ENCODE data around the gene ZSWIM6. TPM values are rescaled to one million over a fixed set of nuclear protein-coding genes. Genes with fewer than 3 reads are reported as not detected.

ZSWIM6 gene
- total RNA-seq, 1 experiment from 2014 or later = 10.0 TPM

GRCh38 chr5:61570767-61571166 lies 238.7 kb downstream of the ZSWIM6 start:
- H3K4me3 ChIP-seq (ENCODE audit: low read depth, low read length) = no peak overlapping the region
- ChIA-PET POLR2A (no interaction called here), CTCF (no interaction called here)
- H3K9me3 ChIP-seq = no peaks in the 10 kb centered on the region
- no TSS peak for BruUV-seq (replicated peaks)
- Mint-ChIP-seq H3K27me3 (ENCODE audit: insufficient read depth, unreplicated experiment) (no peaks in the 10 kb centered on the region), H3K27ac (ENCODE audit: unreplicated experiment) (no peak overlapping the region), H3K4me3 (ENCODE audit: unreplicated experiment) (no peak overlapping the region), H3K36me3 (ENCODE audit: insufficient read depth, unreplicated experiment) (no peaks in the 10 kb centered on the region), H3K9me3 (ENCODE audit: unreplicated experiment) (no peaks in the 10 kb centered on the region), H3K4me1 (ENCODE audit: low read depth, unreplicated experiment) (no peaks in the 10 kb centered on the region)
- no peaks in the 10 kb centered on the region for H3K27me3 ChIP-seq (replicated peaks; ENCODE audit: control insufficient read depth, insufficient read depth, low read length)
- H3K36me3 ChIP-seq (ENCODE audit: control insufficient read depth, insufficient read depth, low read length) = no peaks in the 10 kb centered on the region
- intact Hi-C loops (cut with micrococcal nuclease; ENCODE audit: unreplicated experiment) = no loop called here
- no peak for TF ChIP-seq CTCF (IDR thresholded peaks at IDR 0.05; ENCODE audit: insufficient read depth in 1 of 2, low read depth in 1 of 2, low read length in 1 of 2, severe bottlenecking in 1 of 2, unreplicated experiment in 1 of 2)
- H3K4me1 ChIP-seq = no peaks in the 10 kb centered on the region
- no peak for DNase-seq

GRCh38 chr5:61572959-61573358 lies 240.9 kb downstream of the ZSWIM6 start:
- no peaks in the 10 kb centered on the region for H3K4me1 Mint-ChIP-seq (ENCODE audit: low read depth, unreplicated experiment)
- H3K4me3 ChIP-seq (ENCODE audit: low read depth, low read length) = no peak overlapping the region
- H3K4me3 Mint-ChIP-seq (ENCODE audit: unreplicated experiment) = no peak overlapping the region
- no peaks in the 10 kb centered on the region for H3K36me3 Mint-ChIP-seq (ENCODE audit: insufficient read depth, unreplicated experiment)
- DNase-seq = no peak
- TF ChIP-seq CTCF (IDR thresholded peaks at IDR 0.05; ENCODE audit: insufficient read depth in 1 of 2, low read depth in 1 of 2, low read length in 1 of 2, severe bottlenecking in 1 of 2, unreplicated experiment in 1 of 2) = no peak
- BruUV-seq (replicated peaks) = no TSS peak
- H3K4me1 ChIP-seq = no peaks in the 10 kb centered on the region
- CTCF ChIA-PET = no interaction called here
- no peaks in the 10 kb centered on the region for H3K9me3 ChIP-seq
- intact Hi-C loops (cut with micrococcal nuclease; ENCODE audit: unreplicated experiment) = no loop called here
- H3K27ac Mint-ChIP-seq (ENCODE audit: unreplicated experiment) = no peak overlapping the region
- POLR2A ChIA-PET = no interaction called here
- no peaks in the 10 kb centered on the region for H3K27me3 Mint-ChIP-seq (ENCODE audit: insufficient read depth, unreplicated experiment)
- no peaks in the 10 kb centered on the region for H3K9me3 Mint-ChIP-seq (ENCODE audit: unreplicated experiment)
- H3K27me3 ChIP-seq (replicated peaks; ENCODE audit: control insufficient read depth, insufficient read depth, low read length) = no peaks in the 10 kb centered on the region
- H3K36me3 ChIP-seq (ENCODE audit: control insufficient read depth, insufficient read depth, low read length) = no peaks in the 10 kb centered on the region

- H3K36me3 Mint-ChIP-seq (ENCODE audit: insufficient read depth, unreplicated experiment) = no peaks in the 10 kb centered on the region
- H3K4me1 Mint-ChIP-seq (ENCODE audit: low read depth, unreplicated experiment) = no peaks in the 10 kb centered on the region
- H3K4me1 ChIP-seq = no peaks in the 10 kb centered on the region
- no TSS peak for BruUV-seq (replicated peaks)
- TF ChIP-seq CTCF (IDR thresholded peaks at IDR 0.05; ENCODE audit: insufficient read depth in 1 of 2, low read depth in 1 of 2, low read length in 1 of 2, severe bottlenecking in 1 of 2, unreplicated experiment in 1 of 2) = no peak
- ChIA-PET CTCF (no interaction called here), POLR2A (no interaction called here)
- intact Hi-C loops (cut with micrococcal nuclease; ENCODE audit: unreplicated experiment) = no loop called here
- no peaks in the 10 kb centered on the region for H3K27me3 Mint-ChIP-seq (ENCODE audit: insufficient read depth, unreplicated experiment)
- no peak overlapping the region for H3K4me3 Mint-ChIP-seq (ENCODE audit: unreplicated experiment)
- H3K27ac Mint-ChIP-seq (ENCODE audit: unreplicated experiment) = no peak overlapping the region
- no peak for DNase-seq
- no peaks in the 10 kb centered on the region for H3K9me3 Mint-ChIP-seq (ENCODE audit: unreplicated experiment)
- no peaks in the 10 kb centered on the region for H3K27me3 ChIP-seq (replicated peaks; ENCODE audit: control insufficient read depth, insufficient read depth, low read length)
- H3K36me3 ChIP-seq (ENCODE audit: control insufficient read depth, insufficient read depth, low read length) = no peaks in the 10 kb centered on the region
- H3K4me3 ChIP-seq (ENCODE audit: low read depth, low read length) = no peak overlapping the region
- no peaks in the 10 kb centered on the region for H3K9me3 ChIP-seq
Measured at GRCh38 chr5:61575103-61575502, 243.0 kb downstream of the ZSWIM6 start.

All from Caco-2 (cell line).